ENCODE measurements around the gene ZCRB1. TPM values are rescaled to one million over a fixed set of nuclear protein-coding genes. Genes with fewer than 3 reads are reported as not detected.
"Not testable (repeated sequence)": the region's sequence is repeated elsewhere in the genome, so short reads cannot be mapped to it uniquely, and the experiment has no call there.

The ZCRB1 gene
- polyA plus RNA-seq, 1 donor, result 42.5 TPM

DNA sequence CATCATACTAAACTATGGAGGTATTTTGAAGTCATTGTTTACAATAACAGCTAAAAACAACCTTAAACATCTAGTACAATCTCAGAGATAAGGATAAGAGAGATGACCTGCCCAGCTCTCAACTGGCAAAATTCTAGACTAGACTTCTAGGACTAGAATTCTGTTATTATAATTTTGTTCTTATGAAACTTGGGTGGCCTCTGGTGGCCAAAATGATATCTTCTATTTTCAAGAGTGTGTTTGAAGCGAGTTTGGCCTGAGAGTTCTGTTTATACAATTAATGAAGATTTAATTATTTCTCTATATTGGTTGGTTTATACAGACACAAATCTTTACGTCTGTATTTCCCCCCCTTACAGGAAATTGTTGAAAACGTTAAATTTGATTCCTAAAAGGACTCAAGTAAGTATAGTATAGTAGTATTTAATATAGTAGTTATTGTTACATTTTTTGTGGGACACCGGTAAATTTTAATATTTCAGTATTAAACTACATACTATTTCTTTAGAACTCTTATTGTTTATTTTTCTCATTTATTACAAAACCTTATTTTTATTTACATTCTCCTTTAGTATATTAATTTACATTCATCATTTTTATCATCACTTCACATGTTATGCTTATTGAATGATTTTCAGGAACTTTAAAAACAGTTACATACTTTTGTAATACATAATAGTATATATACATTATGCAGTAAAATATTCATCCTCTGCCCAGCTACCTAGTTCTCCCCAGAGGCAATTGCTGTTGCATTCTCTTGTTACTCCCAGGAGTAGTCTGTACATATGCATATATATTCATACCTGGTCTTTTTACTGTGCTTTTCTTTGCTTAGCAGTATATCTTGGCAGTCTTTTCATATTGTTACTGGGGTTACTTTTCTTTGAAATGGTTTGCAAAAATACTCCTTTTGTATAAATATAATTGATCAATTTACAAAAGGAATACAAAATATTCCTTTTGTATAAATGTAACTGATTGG lies 6.7 kb upstream of the ZCRB1 start:
- H3K4me3 ChIP-seq (ENCODE audit: low read length), result no peak overlapping the region
- WGBS (ENCODE audit: insufficient coverage, low lambda C conversion rate), result 70% methylated on average over 2 of the region's 4 CpGs
- H3K36me3 ChIP-seq (ENCODE audit: control insufficient read depth, insufficient read depth, low read length), result peaks cover 6% of the 10 kb centered on the region
- peak in 1 of 2 donors; percentile 27 for DNase-seq
- no peaks in the 10 kb centered on the region for H3K27me3 ChIP-seq (ENCODE audit: control insufficient read depth, insufficient read depth, low read length)
- no peaks in the 10 kb centered on the region for H3K9me3 ChIP-seq (ENCODE audit: control insufficient read depth, low read depth, low read length)
- peaks cover 2% of the 10 kb centered on the region for H3K4me1 ChIP-seq (ENCODE audit: control insufficient read depth, insufficient read depth, low read length)
- no peak overlapping the region for H3K27ac ChIP-seq (ENCODE audit: low read length)

DNA sequence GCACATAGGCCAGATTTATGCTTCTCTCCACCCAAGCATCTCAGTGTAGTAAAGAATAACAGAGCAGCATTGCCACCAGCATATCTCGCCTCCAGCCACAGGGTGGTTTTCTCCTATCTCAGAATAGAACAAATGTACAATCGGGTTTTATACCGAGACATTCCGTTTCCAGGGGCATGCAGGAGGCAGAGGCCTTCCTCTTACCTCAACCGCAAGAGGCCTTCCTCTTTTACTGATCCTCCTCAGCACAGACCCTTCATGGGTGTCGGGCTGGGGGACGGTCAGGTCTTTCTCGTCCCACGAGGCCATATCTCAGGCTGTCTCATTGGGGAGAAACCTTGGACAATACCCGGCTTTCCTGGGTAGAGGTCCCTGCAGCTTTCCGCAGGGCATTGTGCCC lies 4.2 kb upstream of the ZCRB1 start:
- 80% methylated on average over 1 of the region's 11 CpGs for WGBS (ENCODE audit: insufficient coverage, low lambda C conversion rate)
- not testable (repeated sequence) for H3K9me3 ChIP-seq (ENCODE audit: control insufficient read depth, low read depth, low read length); H3K36me3 ChIP-seq (ENCODE audit: control insufficient read depth, insufficient read depth, low read length); H3K4me1 ChIP-seq (ENCODE audit: control insufficient read depth, insufficient read depth, low read length); H3K27me3 ChIP-seq (ENCODE audit: control insufficient read depth, insufficient read depth, low read length); H3K27ac ChIP-seq (ENCODE audit: low read length); H3K4me3 ChIP-seq (ENCODE audit: low read length); DNase-seq

DNA sequence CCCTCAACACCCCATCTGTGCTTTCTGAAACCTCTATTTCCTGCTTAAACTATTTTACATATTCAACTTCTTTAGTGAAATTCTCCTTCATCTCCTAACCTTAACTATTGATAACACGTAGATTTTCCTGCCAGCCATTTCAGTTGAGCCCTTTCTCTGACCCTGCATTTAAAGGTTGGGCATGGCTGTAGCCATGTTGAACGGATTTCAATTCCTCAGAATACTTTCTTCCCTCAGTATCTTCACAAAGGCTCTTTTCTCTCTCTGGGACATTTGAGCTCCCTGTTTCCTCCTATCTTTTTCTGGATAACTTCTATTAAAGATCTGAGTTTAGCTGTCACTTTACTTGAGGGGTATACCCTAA lies 1.3 kb upstream of the ZCRB1 start:
- 50% methylated on average over 1 of the region's 2 CpGs for WGBS (ENCODE audit: insufficient coverage, low lambda C conversion rate)
- peak overlapping the region; percentile 72 for H3K4me3 ChIP-seq (ENCODE audit: low read length)
- DNase-seq, result no peak
- H3K9me3 ChIP-seq (ENCODE audit: control insufficient read depth, low read depth, low read length), result no peaks in the 10 kb centered on the region
- H3K36me3 ChIP-seq (ENCODE audit: control insufficient read depth, insufficient read depth, low read length), result peaks cover 4% of the 10 kb centered on the region
- peaks cover 3% of the 10 kb centered on the region for H3K4me1 ChIP-seq (ENCODE audit: control insufficient read depth, insufficient read depth, low read length)
- H3K27ac ChIP-seq (ENCODE audit: low read length), result no peak overlapping the region
- H3K27me3 ChIP-seq (ENCODE audit: control insufficient read depth, insufficient read depth, low read length), result no peaks in the 10 kb centered on the region

DNA sequence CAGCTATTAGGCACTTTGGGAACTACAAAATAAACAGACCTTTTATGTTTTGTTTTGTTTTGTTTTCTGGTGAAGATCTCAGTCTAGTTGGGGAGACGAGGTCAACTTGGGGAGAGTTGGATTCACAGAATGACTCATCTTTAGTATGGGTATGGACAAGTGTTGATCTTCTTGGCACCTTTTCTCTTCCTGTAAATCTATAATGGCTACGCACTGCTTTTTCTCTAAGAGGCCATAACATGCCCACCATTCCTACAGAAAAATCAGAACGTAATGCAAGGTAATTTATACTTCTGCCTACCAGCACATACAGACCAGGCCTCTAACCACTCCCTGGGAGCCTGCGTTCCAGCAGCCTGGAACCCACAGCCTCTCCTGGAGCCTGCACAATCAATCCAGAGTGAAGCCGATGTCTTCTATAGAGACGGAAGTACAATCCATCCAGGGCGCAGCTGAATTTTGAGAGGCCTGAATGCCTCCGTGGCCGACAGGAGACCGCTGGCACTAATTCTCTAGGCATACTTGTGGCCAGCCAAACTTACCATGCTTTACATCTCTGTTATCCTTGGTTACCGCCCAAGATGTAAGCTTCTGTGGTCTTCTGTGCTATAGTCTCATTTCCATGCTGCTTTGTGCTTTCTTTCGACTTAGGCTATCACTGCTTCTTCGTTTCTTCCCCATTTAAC lies 790 bp upstream of the ZCRB1 start:
- H3K4me1 ChIP-seq (ENCODE audit: control insufficient read depth, insufficient read depth, low read length), result peaks cover 3% of the 10 kb centered on the region
- H3K27me3 ChIP-seq (ENCODE audit: control insufficient read depth, insufficient read depth, low read length), result no peaks in the 10 kb centered on the region
- peak in 1 of 2 donors; percentile 57 for DNase-seq
- no peaks in the 10 kb centered on the region for H3K9me3 ChIP-seq (ENCODE audit: control insufficient read depth, low read depth, low read length)
- peak overlapping the region; percentile 89 for H3K27ac ChIP-seq (ENCODE audit: low read length)
- peak overlapping the region; percentile 72 for H3K4me3 ChIP-seq (ENCODE audit: low read length)
- peaks cover 4% of the 10 kb centered on the region for H3K36me3 ChIP-seq (ENCODE audit: control insufficient read depth, insufficient read depth, low read length)
- WGBS (ENCODE audit: insufficient coverage, low lambda C conversion rate), result 4% methylated on average over 4 of the region's 13 CpGs

DNA sequence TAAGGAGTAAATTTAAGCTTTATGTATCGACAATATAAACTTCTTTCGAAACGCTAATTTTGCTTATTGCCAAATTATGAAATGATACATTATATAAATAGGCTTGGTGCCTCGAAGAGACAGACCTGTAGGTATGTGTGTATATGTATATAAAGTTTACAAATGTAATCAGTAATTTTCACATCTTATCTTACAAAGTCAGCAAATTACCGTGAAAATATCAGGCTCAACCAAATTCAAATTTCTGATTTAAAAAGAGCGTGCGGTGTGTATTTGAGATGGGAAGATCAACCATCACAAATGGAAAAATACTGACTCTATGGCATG lies 605 bp downstream of the ZCRB1 start:
- H3K27ac ChIP-seq (ENCODE audit: low read length), result peak overlapping the region; percentile 89
- H3K4me3 ChIP-seq (ENCODE audit: low read length), result peak overlapping the region; percentile 72
- no peaks in the 10 kb centered on the region for H3K27me3 ChIP-seq (ENCODE audit: control insufficient read depth, insufficient read depth, low read length)
- DNase-seq, result no peak
- peaks cover 3% of the 10 kb centered on the region for H3K4me1 ChIP-seq (ENCODE audit: control insufficient read depth, insufficient read depth, low read length)
- no peaks in the 10 kb centered on the region for H3K9me3 ChIP-seq (ENCODE audit: control insufficient read depth, low read depth, low read length)
- H3K36me3 ChIP-seq (ENCODE audit: control insufficient read depth, insufficient read depth, low read length), result peaks cover 7% of the 10 kb centered on the region
- WGBS (ENCODE audit: insufficient coverage, low lambda C conversion rate), result 21% methylated on average over 3 of the region's 7 CpGs

DNA sequence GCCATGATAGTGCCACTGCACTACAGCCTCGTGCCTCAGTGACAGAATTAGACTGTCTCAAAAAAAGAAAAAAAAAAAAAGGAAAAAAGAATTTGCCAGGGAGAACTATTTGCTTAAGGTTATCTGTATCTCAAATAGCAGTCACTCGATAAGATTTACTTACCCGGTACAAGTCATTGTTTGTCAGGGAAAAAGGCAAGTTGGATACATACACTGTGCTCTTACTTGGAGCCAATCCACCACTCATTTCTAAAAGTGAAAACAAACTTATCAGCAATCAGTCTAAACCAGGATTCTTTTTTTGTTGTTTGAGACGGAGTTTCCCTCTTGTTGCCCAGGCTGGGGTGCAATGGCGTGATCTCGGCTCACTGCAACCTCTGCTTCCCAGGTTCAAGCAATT lies 2.0 kb downstream of the ZCRB1 start:
- peaks cover 3% of the 10 kb centered on the region for H3K4me1 ChIP-seq (ENCODE audit: control insufficient read depth, insufficient read depth, low read length)
- H3K27ac ChIP-seq (ENCODE audit: low read length), result no peak overlapping the region
- DNase-seq, result no peak
- no peaks in the 10 kb centered on the region for H3K9me3 ChIP-seq (ENCODE audit: control insufficient read depth, low read depth, low read length)
- WGBS (ENCODE audit: insufficient coverage, low lambda C conversion rate), result 50% methylated on average over 1 of the region's 6 CpGs
- peaks cover 7% of the 10 kb centered on the region for H3K36me3 ChIP-seq (ENCODE audit: control insufficient read depth, insufficient read depth, low read length)
- H3K27me3 ChIP-seq (ENCODE audit: control insufficient read depth, insufficient read depth, low read length), result no peaks in the 10 kb centered on the region
- no peak overlapping the region for H3K4me3 ChIP-seq (ENCODE audit: low read length)

DNA sequence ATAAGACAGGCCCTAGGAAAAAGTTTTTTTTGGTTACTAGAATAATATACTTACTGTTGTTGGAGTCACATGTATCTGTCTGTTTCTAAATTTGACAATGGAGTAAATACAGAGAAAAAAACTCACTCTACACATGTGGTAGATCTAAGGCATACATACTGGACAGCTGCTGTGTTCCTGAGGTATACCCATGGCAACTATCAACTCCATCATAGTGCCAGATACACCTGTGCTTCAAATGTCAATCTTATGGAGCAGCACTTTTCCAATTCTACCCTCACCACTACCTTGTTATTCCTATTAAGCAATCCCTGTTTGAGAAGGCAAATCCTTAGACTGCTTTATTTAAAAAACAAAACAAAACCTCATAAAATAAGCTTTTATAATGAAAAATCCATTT lies 3.3 kb downstream of the ZCRB1 start:
- Histone ChIP-seq H3K4me1 (ENCODE audit: control insufficient read depth, insufficient read depth, low read length) (peaks cover 2% of the 10 kb centered on the region), H3K27ac (ENCODE audit: low read length) (no peak overlapping the region), H3K4me3 (ENCODE audit: low read length) (no peak overlapping the region), H3K9me3 (ENCODE audit: control insufficient read depth, low read depth, low read length) (no peaks in the 10 kb centered on the region), H3K27me3 (ENCODE audit: control insufficient read depth, insufficient read depth, low read length) (no peaks in the 10 kb centered on the region), H3K36me3 (ENCODE audit: control insufficient read depth, insufficient read depth, low read length) (peaks cover 7% of the 10 kb centered on the region)
- DNase-seq, result no peak

DNA sequence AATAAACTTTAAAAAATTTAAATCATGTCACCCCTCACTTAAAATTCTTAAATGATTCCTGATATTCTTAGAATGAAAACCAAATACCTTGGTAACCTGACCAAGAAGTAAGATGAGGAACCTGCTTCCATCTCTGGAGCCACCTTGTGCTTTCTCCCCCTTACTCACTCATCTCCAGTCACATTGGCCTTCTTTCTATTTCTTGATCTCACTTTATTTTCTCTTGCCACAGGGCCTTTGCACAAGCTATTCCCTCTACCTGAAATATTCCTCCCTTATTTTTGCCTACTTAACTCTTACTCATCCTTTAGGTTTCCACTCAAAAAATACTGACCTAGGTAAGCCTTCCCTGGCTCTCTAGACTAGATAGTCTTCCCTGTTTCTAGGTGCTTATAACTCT lies 5.1 kb downstream of the ZCRB1 start:
- H3K36me3 ChIP-seq (ENCODE audit: control insufficient read depth, insufficient read depth, low read length), result peaks cover 16% of the 10 kb centered on the region
- no peak overlapping the region for H3K27ac ChIP-seq (ENCODE audit: low read length)

DNA sequence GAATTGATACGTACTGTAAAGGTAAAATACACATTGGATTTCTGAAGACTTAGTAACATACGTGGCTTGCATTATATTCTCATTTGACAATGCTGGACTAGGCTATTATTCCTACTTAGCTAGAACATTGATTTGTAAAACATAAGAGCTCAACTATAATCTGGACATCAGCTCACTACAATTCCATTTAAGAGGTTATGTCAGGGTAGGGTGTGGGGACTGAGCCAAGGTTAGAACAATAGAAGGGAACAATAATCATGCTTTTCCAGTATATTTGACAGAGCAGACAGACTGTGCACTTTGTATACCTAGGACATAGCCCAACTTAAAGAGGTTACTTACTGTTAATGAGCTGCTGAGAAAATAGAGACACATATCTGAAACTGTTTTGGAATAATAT lies 10.8 kb downstream of the ZCRB1 start:
- Histone ChIP-seq H3K27ac (ENCODE audit: low read length) (no peak overlapping the region), H3K9me3 (ENCODE audit: control insufficient read depth, low read depth, low read length) (no peaks in the 10 kb centered on the region), H3K4me1 (ENCODE audit: control insufficient read depth, insufficient read depth, low read length) (no peaks in the 10 kb centered on the region), H3K27me3 (ENCODE audit: control insufficient read depth, insufficient read depth, low read length) (no peaks in the 10 kb centered on the region), H3K36me3 (ENCODE audit: control insufficient read depth, insufficient read depth, low read length) (peaks cover 21% of the 10 kb centered on the region), H3K4me3 (ENCODE audit: low read length) (no peak overlapping the region)
- DNase-seq, result no peak
- 100% methylated on average over 1 of the region's 2 CpGs for WGBS (ENCODE audit: insufficient coverage, low lambda C conversion rate)

More for the DNA sequence above, 5.1 kb downstream of the ZCRB1 start:
- no peaks in the 10 kb centered on the region for H3K9me3 ChIP-seq (ENCODE audit: control insufficient read depth, low read depth, low read length)
- no peak overlapping the region for H3K4me3 ChIP-seq (ENCODE audit: low read length)
- no peaks in the 10 kb centered on the region for H3K4me1 ChIP-seq (ENCODE audit: control insufficient read depth, insufficient read depth, low read length)
- H3K27me3 ChIP-seq (ENCODE audit: control insufficient read depth, insufficient read depth, low read length), result no peaks in the 10 kb centered on the region
- DNase-seq, result no peak

DNA sequence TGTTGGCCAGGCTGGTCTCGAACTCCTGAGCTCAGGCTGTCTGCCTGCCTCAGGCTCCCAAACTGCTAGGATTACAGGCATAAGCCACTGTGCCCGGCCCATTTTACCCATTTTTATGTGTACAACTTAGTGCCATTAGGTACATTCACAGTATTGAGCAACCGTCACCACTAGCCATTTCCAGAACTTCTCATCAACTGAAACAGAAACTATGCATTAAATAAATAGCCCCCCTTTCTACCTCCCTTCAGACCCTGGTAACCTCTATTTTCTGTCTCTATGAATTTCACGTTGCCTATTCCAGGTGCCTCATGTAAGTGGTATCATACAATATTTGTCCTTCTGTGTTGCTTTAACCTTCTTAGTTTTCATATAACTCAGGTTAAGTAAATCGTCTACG lies 15.9 kb downstream of the ZCRB1 start:
- no peaks in the 10 kb centered on the region for H3K27me3 ChIP-seq (ENCODE audit: control insufficient read depth, insufficient read depth, low read length)
- H3K27ac ChIP-seq (ENCODE audit: low read length), result no peak overlapping the region
- H3K36me3 ChIP-seq (ENCODE audit: control insufficient read depth, insufficient read depth, low read length), result peaks cover 10% of the 10 kb centered on the region
- H3K9me3 ChIP-seq (ENCODE audit: control insufficient read depth, low read depth, low read length), result no peaks in the 10 kb centered on the region
- no peak overlapping the region for H3K4me3 ChIP-seq (ENCODE audit: low read length)
- DNase-seq, result no peak
- no peaks in the 10 kb centered on the region for H3K4me1 ChIP-seq (ENCODE audit: control insufficient read depth, insufficient read depth, low read length)
- WGBS (ENCODE audit: insufficient coverage, low lambda C conversion rate), result 100% methylated on average over 3 of the region's 6 CpGs

All from large intestine (tissue), 3 donors.